Dermis microvascular lymphatic vessel endothelial cell (primary cell): ENCODE results near the gene MINDY4. TPM values are rescaled to one million over a fixed set of nuclear protein-coding genes. Genes with fewer than 3 reads are reported as not detected.

Experiments used
- DNase-seq, 2 donors: peaks; one replicate each; pipeline versions ENCODE4 v3.0.0 to v3.0.0-alpha.2; 2010; ENCODE audit warnings: low read depth in 2 of 2
- total RNA-seq: library from RNA; depleted of rRNA; stranded (reverse); fragments of >200 nt; gene quantifications from 2 replicates; pipeline ENCODE4 v1.2.1, GENCODE V29; 2014

The MINDY4 gene
- total RNA-seq, 1 donor from 2014 or later = 1.3 TPM

- DNase-seq = no peak
Observed at GRCh38 chr7:30900053-30900452, 128.8 kb downstream of the MINDY4 start.

GRCh38 chr7:30900803-30901362 lies 129.7 kb downstream of the MINDY4 start:
- DNase-seq = no peak

GRCh38 chr7:30901856-30902255 lies 130.6 kb downstream of the MINDY4 start:
- no peak for DNase-seq

GRCh38 chr7:30902466-30902865 lies 131.2 kb downstream of the MINDY4 start:
- no peak for DNase-seq

- DNase-seq = no peak
Observed at GRCh38 chr7:30903146-30903545, 131.9 kb downstream of the MINDY4 start.

- DNase-seq = no peak
Observed at GRCh38 chr7:30904561-30904960, 133.3 kb downstream of the MINDY4 start.

- no peak for DNase-seq
Observed at GRCh38 chr7:30905078-30906012, 134.1 kb downstream of the MINDY4 start.

- no peak for DNase-seq
Observed at GRCh38 chr7:30906014-30906413, 134.8 kb downstream of the MINDY4 start.

- no peak for DNase-seq
Observed at GRCh38 chr7:30906515-30907240, 135.5 kb downstream of the MINDY4 start.

- DNase-seq = no peak
Observed at GRCh38 chr7:30907527-30908267, 136.5 kb downstream of the MINDY4 start.

- DNase-seq = peak in 1 of 2 donors; percentile 24
Observed at GRCh38 chr7:30908681-30909080, 137.5 kb downstream of the MINDY4 start.

- DNase-seq = no peak
Observed at GRCh38 chr7:30909431-30909830, 138.2 kb downstream of the MINDY4 start.

GRCh38 chr7:30910411-30911073 lies 139.3 kb downstream of the MINDY4 start:
- DNase-seq = no peak

GRCh38 chr7:30911133-30911532 lies 139.9 kb downstream of the MINDY4 start:
- no peak for DNase-seq

- peak in 1 of 2 donors; percentile 35 for DNase-seq
Observed at GRCh38 chr7:30911561-30911969, 140.3 kb downstream of the MINDY4 start, which contains the start of gene AQP1. Gene AQP1, plus strand, starts transcription at chr7:30911853. Its CDS starts 57 bp downstream, at chr7:30911910.

- no peak for DNase-seq
Observed at GRCh38 chr7:30912021-30912730, 141.0 kb downstream of the MINDY4 start.

- no peak for DNase-seq
Observed at GRCh38 chr7:30912731-30912985, 141.4 kb downstream of the MINDY4 start.

GRCh38 chr7:30912986-30913811 lies 142.0 kb downstream of the MINDY4 start:
- no peak for DNase-seq

- no peak for DNase-seq
Observed at GRCh38 chr7:30913821-30914515, 142.8 kb downstream of the MINDY4 start.
